NCI-H2107 treated with DMSO at 0.1 percent for 48 hours (cell line): ENCODE results near the gene VTI1A.
"Not testable (repeated sequence)": the region's sequence is repeated elsewhere in the genome, so short reads cannot be mapped to it uniquely, and the experiment has no call there.

ENCODE experiments used
- DNase-seq: peaks from one replicate; lab custom pipeline; 2025; ENCODE audit not compliant: unreplicated experiment; lab: John Stamatoyannopoulos, UW

VTI1A gene

GRCh38 chr10:112538168-112538567, 91.2 kb downstream of the VTI1A start:
- no peak for DNase-seq

GRCh38 chr10:112539340-112539739, 92.3 kb downstream of the VTI1A start:
- peak; percentile 21 for DNase-seq

GRCh38 chr10:112542823-112543222, 95.8 kb downstream of the VTI1A start:
- DNase-seq = not testable (repeated sequence)

- no peak for DNase-seq
Observed at GRCh38 chr10:112546474-112546873, 99.5 kb downstream of the VTI1A start.

GRCh38 chr10:112548535-112549276, 101.7 kb downstream of the VTI1A start:
- DNase-seq = no peak

GRCh38 chr10:112552593-112553110, 105.6 kb downstream of the VTI1A start:
- DNase-seq = no peak

GRCh38 chr10:112553315-112553714, 106.3 kb downstream of the VTI1A start:
- no peak for DNase-seq

GRCh38 chr10:112554263-112554662, 107.2 kb downstream of the VTI1A start:
- DNase-seq = no peak

- no peak for DNase-seq
Observed at GRCh38 chr10:112557197-112557596, 110.2 kb downstream of the VTI1A start.

GRCh38 chr10:112558476-112559142, 111.6 kb downstream of the VTI1A start:
- no peak for DNase-seq

GRCh38 chr10:112559349-112559748, 112.3 kb downstream of the VTI1A start:
- no peak for DNase-seq

GRCh38 chr10:112562122-112562521, 115.1 kb downstream of the VTI1A start:
- no peak for DNase-seq

- peak; percentile 48 for DNase-seq
Observed at GRCh38 chr10:112562809-112563663, 116.0 kb downstream of the VTI1A start.

- DNase-seq = no peak
Observed at GRCh38 chr10:112564337-112564736, 117.3 kb downstream of the VTI1A start.

GRCh38 chr10:112565434-112566053, 118.5 kb downstream of the VTI1A start:
- DNase-seq = peak; percentile 50

GRCh38 chr10:112570585-112570984, 123.6 kb downstream of the VTI1A start:
- no peak for DNase-seq

GRCh38 chr10:112579578-112579977, 132.6 kb downstream of the VTI1A start:
- no peak for DNase-seq

GRCh38 chr10:112580267-112580666, 133.3 kb downstream of the VTI1A start:
- DNase-seq = no peak

GRCh38 chr10:112581921-112582320, 134.9 kb downstream of the VTI1A start:
- no peak for DNase-seq

GRCh38 chr10:112583236-112583939, 136.4 kb downstream of the VTI1A start:
- DNase-seq = no peak
